ENCODE data around the gene SLX4IP. TPM values are rescaled to one million over a fixed set of nuclear protein-coding genes. Genes with fewer than 3 reads are reported as not detected.

The SLX4IP gene
- total and polyA plus RNA-seq, 2 donors (not counting 3 experiments of a cell fraction or from before 2014, with no cell fraction given) = 1.9 to 4.5 TPM

GRCh38 chr20:10430000-10430466, 5.1 kb upstream of the SLX4IP start:
- Histone ChIP-seq H3K9ac (replicated peaks; ENCODE audit: extremely low read depth, insufficient read depth, low read length) (no peak overlapping the region), H3K4me3 (replicated peaks in 1 of 3; ENCODE audit: insufficient read depth in 1 of 3, low read depth in 1 of 3, low read length in 3 of 3) (no peak overlapping the region), H3K27ac (ENCODE audit: insufficient read depth, low read depth, low read length) (no peak overlapping the region), H3K27me3 (ENCODE audit: control insufficient read depth in 2 of 2, insufficient read depth in 2 of 2, low read length in 2 of 2) (no peaks in the 10 kb centered on the region), H3K79me2 (ENCODE audit: control insufficient read depth, insufficient read depth, low read length) (peaks cover 58% of the 10 kb centered on the region), H3K4me2 (ENCODE audit: insufficient read depth, low read length) (no peak overlapping the region), H3K4me1 (ENCODE audit: control insufficient read depth, extremely low read depth, insufficient read depth, low read length) (peaks cover 10% of the 10 kb centered on the region), H2AFZ (ENCODE audit: low read depth, low read length) (no peak overlapping the region), H3K36me3 (ENCODE audit: control insufficient read depth in 2 of 2, extremely low read depth in 1 of 2, insufficient read depth in 2 of 2, low read length in 2 of 2) (peaks cover 2 to 3% of the 10 kb centered on the region in 2 experiments), H4K20me1 (replicated peaks; ENCODE audit: control insufficient read depth, extremely low read depth, insufficient read depth, low read length) (no peaks in the 10 kb centered on the region), H3K9me1 (replicated peaks; ENCODE audit: control insufficient read depth, extremely low read depth, insufficient read depth, low read length) (no peaks in the 10 kb centered on the region), H3K9me3 (replicated peaks; ENCODE audit: control insufficient read depth, insufficient read depth, low read length) (no peaks in the 10 kb centered on the region)
- ChIA-PET CTCF (interaction anchor here (0.8 to 6.7 kb wide), 4 partner anchors 76 to 452 kb away, joined by 3 to 74 read pairs (median 4); no protein-coding TSS in a partner anchor), POLR2A (no interaction called here)
- FAIRE-seq = no peak
- intact Hi-C loops (cut with micrococcal nuclease) (loop anchor here (5.0 to 10.0 kb wide), 4 partner anchors 353 to 1115 kb away; no protein-coding TSS in a partner anchor), dilution Hi-C loops (cut with MboI; ENCODE audit: extremely low pct_ligation_motif_present, low sequenced_read_pairs) (no loop called here)
- BruUV-seq (replicated peaks) = no TSS peak
- no peak for DNase-seq (ENCODE audit: low read depth, low spot score)
- TF ChIP-seq EZH2 (IDR thresholded peaks at IDR 0.05; ENCODE audit: borderline replicate concordance, low read depth, low read length, severe bottlenecking) = no peak
- peak; percentile 19 for TF ChIP-seq JUN (IDR thresholded peaks at IDR 0.05; ENCODE audit: borderline replicate concordance, insufficient read depth, insufficient read length, low read depth)

- no peak overlapping the region for H3K9ac ChIP-seq (replicated peaks; ENCODE audit: extremely low read depth, insufficient read depth, low read length)
- H3K36me3 ChIP-seq (ENCODE audit: control insufficient read depth in 2 of 2, extremely low read depth in 1 of 2, insufficient read depth in 2 of 2, low read length in 2 of 2) = peaks cover 0 to 3% of the 10 kb centered on the region in 2 experiments
- dilution Hi-C loops (cut with MboI; ENCODE audit: extremely low pct_ligation_motif_present, low sequenced_read_pairs) = no loop called here
- peaks cover 55% of the 10 kb centered on the region for H3K79me2 ChIP-seq (ENCODE audit: control insufficient read depth, insufficient read depth, low read length)
- no peak overlapping the region for H3K4me2 ChIP-seq (ENCODE audit: insufficient read depth, low read length)
- H3K27me3 ChIP-seq (ENCODE audit: control insufficient read depth in 2 of 2, insufficient read depth in 2 of 2, low read length in 2 of 2) = no peaks in the 10 kb centered on the region
- no peak overlapping the region for H3K27ac ChIP-seq (ENCODE audit: insufficient read depth, low read depth, low read length)
- POLR2A ChIA-PET = no interaction called here
- no peak overlapping the region for H3K4me3 ChIP-seq (replicated peaks in 1 of 3; ENCODE audit: insufficient read depth in 1 of 3, low read depth in 1 of 3, low read length in 3 of 3)
- CTCF ChIA-PET = interaction anchor here (1.1 to 6.7 kb wide), 3 partner anchors 114 to 453 kb away, joined by 4 to 74 read pairs (median 4); no protein-coding TSS in a partner anchor
- intact Hi-C loops (cut with micrococcal nuclease) = loop anchor here (5.0 to 10.0 kb wide), 3 partner anchors 353 to 1114 kb away; no protein-coding TSS in a partner anchor
- BruUV-seq (replicated peaks) = no TSS peak
- H3K9me3 ChIP-seq (replicated peaks; ENCODE audit: control insufficient read depth, insufficient read depth, low read length) = no peaks in the 10 kb centered on the region
- H3K9me1 ChIP-seq (replicated peaks; ENCODE audit: control insufficient read depth, extremely low read depth, insufficient read depth, low read length) = no peaks in the 10 kb centered on the region
- H2AFZ ChIP-seq (ENCODE audit: low read depth, low read length) = no peak overlapping the region
- no peak for TF ChIP-seq FOS (IDR thresholded peaks at IDR 0.05; ENCODE audit: borderline replicate concordance, insufficient read depth, low read length)
- TF ChIP-seq MAX (IDR thresholded peaks at IDR 0.05; ENCODE audit: insufficient read depth, insufficient read length) = no peak
- TF ChIP-seq JUN (IDR thresholded peaks at IDR 0.05; ENCODE audit: borderline replicate concordance, insufficient read depth, insufficient read length, low read depth) = no peak
- TF ChIP-seq GATA2 (IDR thresholded peaks at IDR 0.05; ENCODE audit: insufficient read depth, insufficient read length, low read depth, low read length) = no peak
- no peak for TF ChIP-seq CTCF (IDR thresholded peaks at IDR 0.05; ENCODE audit: extremely low read depth in 1 of 2, insufficient read depth in 1 of 2, low read depth in 1 of 2, low read length in 2 of 2)
- no peak for TF ChIP-seq POLR2AphosphoS5 (IDR thresholded peaks at IDR 0.05; ENCODE audit: insufficient read depth, low read depth, low read length)
- TF ChIP-seq EZH2 (IDR thresholded peaks at IDR 0.05; ENCODE audit: borderline replicate concordance, low read depth, low read length, severe bottlenecking) = no peak
- TF ChIP-seq MYC (IDR thresholded peaks at IDR 0.05; ENCODE audit: low read depth, low read length) = no peak
- DNase-seq (ENCODE audit: low read depth, low spot score) = no peak
- H3K4me1 ChIP-seq (ENCODE audit: control insufficient read depth, extremely low read depth, insufficient read depth, low read length) = peaks cover 14% of the 10 kb centered on the region
- FAIRE-seq = no peak
- no peaks in the 10 kb centered on the region for H4K20me1 ChIP-seq (replicated peaks; ENCODE audit: control insufficient read depth, extremely low read depth, insufficient read depth, low read length)
Observed at GRCh38 chr20:10430704-10431103, 4.4 kb upstream of the SLX4IP start.
